ENCODE data around the gene ARL4C. TPM values are rescaled to one million over a fixed set of nuclear protein-coding genes. Genes with fewer than 3 reads are reported as not detected.

ARL4C gene
- total and polyA plus RNA-seq, 8 donors: 3.6 to 14.2 (median 9.9) TPM

- 69 to 87% (median 84%) methylated on average over 4 of the region's 4 CpGs for WGBS, 5 donors
- Histone ChIP-seq H3K27ac (peak overlapping the region in 3 of 5 donors; percentile 22 to 41 (median 39)), H3K9me3 (no peaks in the 10 kb centered on the region), H3K4me3 (no peak overlapping the region), H3K4me1 (peaks cover 13 to 26% (median 18%) of the 10 kb centered on the region in 4 donors), H3K36me3 (no peaks in the 10 kb centered on the region), H3K27me3 (peaks cover 0 to 18% (median 10%) of the 10 kb centered on the region in 3 donors)
- no peak for DNase-seq
- TF ChIP-seq CTCF (IDR thresholded peaks at IDR 0.05) (no peak), POLR2A (IDR thresholded peaks at IDR 0.05) (no peak), POLR2AphosphoS5 (IDR thresholded peaks at IDR 0.05) (no peak), EP300 (IDR thresholded peaks at IDR 0.05) (no peak)
- intact Hi-C loops (cut with DNase I; ENCODE audit: low total_unique reads): no loop called here
These were observed 5.6 kb downstream of the ARL4C start for GRCh38 chr2:234491281-234491680.

GRCh38 chr2:234490271-234491091, 6.4 kb downstream of the ARL4C start:
- WGBS, 5 donors: 72 to 82% (median 82%) methylated on average over 15 of the region's 15 CpGs
- Histone ChIP-seq H3K9me3 (no peaks in the 10 kb centered on the region), H3K27ac (peak overlapping the region in 3 of 5 donors; percentile 22 to 41 (median 39)), H3K4me3 (no peak overlapping the region), H3K27me3 (peaks cover 0 to 14% (median 4%) of the 10 kb centered on the region in 3 donors), H3K4me1 (peaks cover 5 to 18% (median 10%) of the 10 kb centered on the region in 4 donors), H3K36me3 (no peaks in the 10 kb centered on the region)
- DNase-seq: no peak
- TF ChIP-seq EP300 (IDR thresholded peaks at IDR 0.05): no peak
- TF ChIP-seq CTCF (IDR thresholded peaks at IDR 0.05): no peak
- TF ChIP-seq POLR2A (IDR thresholded peaks at IDR 0.05): no peak
- no peak for TF ChIP-seq POLR2AphosphoS5 (IDR thresholded peaks at IDR 0.05)
- intact Hi-C loops (cut with DNase I; ENCODE audit: low total_unique reads): no loop called here

- TF ChIP-seq POLR2A (IDR thresholded peaks at IDR 0.05): no peak
These were observed 7.9 kb downstream of the ARL4C start for GRCh38 chr2:234488913-234489451.

GRCh38 chr2:234488486-234488885, 8.4 kb downstream of the ARL4C start:
- peaks cover 0 to 7% (median 0%) of the 10 kb centered on the region in 3 donors for H3K27me3 ChIP-seq
- no peak overlapping the region for H3K4me3 ChIP-seq
- H3K4me1 ChIP-seq: no peaks in the 10 kb centered on the region
- DNase-seq: no peak
- peak overlapping the region in 1 of 5 donors; percentile 39 for H3K27ac ChIP-seq
- 60 to 90% (median 72%) methylated on average over 1 of the region's 1 CpG for WGBS, 5 donors
- intact Hi-C loops (cut with DNase I; ENCODE audit: low total_unique reads): no loop called here
- TF ChIP-seq CTCF (IDR thresholded peaks at IDR 0.05) (no peak), POLR2AphosphoS5 (IDR thresholded peaks at IDR 0.05) (no peak), POLR2A (IDR thresholded peaks at IDR 0.05) (no peak), EP300 (IDR thresholded peaks at IDR 0.05) (no peak)
- H3K9me3 ChIP-seq: no peaks in the 10 kb centered on the region
- no peaks in the 10 kb centered on the region for H3K36me3 ChIP-seq

More at GRCh38 chr2:234488913-234489451, 7.9 kb downstream of the ARL4C start:
- H3K9me3 ChIP-seq: no peaks in the 10 kb centered on the region
- peak in 1 of 2 donors; percentile 53 for DNase-seq
- peaks cover 0 to 3% (median 0%) of the 10 kb centered on the region in 4 donors for H3K4me1 ChIP-seq
- intact Hi-C loops (cut with DNase I; ENCODE audit: low total_unique reads): no loop called here
- H3K27ac ChIP-seq: peak overlapping the region in 1 of 5 donors; percentile 39
- H3K4me3 ChIP-seq: no peak overlapping the region
- 56 to 70% (median 62%) methylated on average over 8 of the region's 8 CpGs for WGBS, 5 donors
- H3K27me3 ChIP-seq: peaks cover 0 to 7% (median 0%) of the 10 kb centered on the region in 3 donors
- H3K36me3 ChIP-seq: no peaks in the 10 kb centered on the region

All from stomach (tissue), 9 donors.